H1 (cell line): ENCODE results near the gene KLHDC4. TPM values are rescaled to one million over a fixed set of nuclear protein-coding genes. Genes with fewer than 3 reads are reported as not detected.

Experiments
- CTBP2 ChIP-seq: IDR thresholded peaks from 2 replicates; pipeline ENCODE4 v1.7.0; 2011; ENCODE audit warnings: borderline replicate concordance, mild to moderate bottlenecking, moderate library complexity, mixed read lengths, low read length; ENCODE audit not compliant: insufficient read depth, insufficient read length
- HDAC6 ChIP-seq: IDR thresholded peaks from one replicate; pipeline ENCODE4 v1.7.1; 2012; ENCODE audit warnings: low read depth, mild to moderate bottlenecking, inconsistent platforms, low read length, moderate library complexity
- KDM4A ChIP-seq: IDR thresholded peaks from one replicate; pipeline ENCODE4 v1.7.1; 2012; ENCODE audit warnings: low read depth, mild to moderate bottlenecking, moderate library complexity, low read length, inconsistent platforms; ENCODE audit not compliant: severe bottlenecking
- SIRT6 ChIP-seq: IDR thresholded peaks from one replicate; pipeline ENCODE4 v1.7.1; 2012; ENCODE audit warnings: low read length, inconsistent platforms
- SRF ChIP-seq: IDR thresholded peaks from 2 replicates; pipeline ENCODE4 v1.6.1; 2011; ENCODE audit warnings: mild to moderate bottlenecking, low read depth, low read length, moderate library complexity
- polyA plus RNA-seq, 7 experiments: library from polyadenylated mRNA; depleted of rRNA in 3 of 7; stranded (reverse) in 5 of 7; unstranded in 2 of 7; fragments of >200 nt in 5 of 7; fragments of 200-250 nt in 2 of 7; gene quantifications; 1 replicate in 5 of 7; 2 replicates in 1 of 7; 4 replicates in 1 of 7; pipeline versions ENCODE4 v1.2.1 to v1.2.3, GENCODE V29; 2011 to 2013; ENCODE audit warnings: missing spikeins in 2 of 7, mixed read lengths in 2 of 7
- total RNA-seq: library from RNA; stranded (reverse); fragmentation: NEBNext Ultra II Directional; extraction: Animal tissue kit (Norgen Biotek cat#: 25700); gene quantifications from 2 replicates; pipeline ENCODE4 v1.2.1, GENCODE V29; 2021

KLHDC4 gene
- total and polyA plus RNA-seq, 2 of the 8 experiments (the other 6 are each of a cell fraction or from before 2014, with no cell fraction given) = 23.7 to 63.9 TPM

DNA sequence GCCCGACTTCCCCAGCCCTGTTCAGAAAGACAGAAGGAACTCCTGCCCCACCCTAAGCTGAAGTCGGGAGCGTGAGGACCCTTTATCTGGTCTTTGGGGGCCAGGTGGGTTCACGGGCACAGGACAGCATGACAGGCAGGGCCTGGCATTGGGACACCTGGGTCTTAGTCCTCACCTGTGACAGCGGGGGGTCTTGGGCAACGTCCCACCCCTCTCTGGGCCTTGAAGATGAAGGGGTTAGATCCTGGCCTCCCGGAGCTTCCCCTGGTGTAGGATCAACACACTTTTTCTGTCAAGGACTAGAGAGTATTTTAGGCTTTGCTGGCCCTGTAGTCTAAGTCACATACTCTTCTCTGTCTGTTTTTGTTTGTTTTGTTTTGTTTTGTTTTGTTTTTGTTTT, 98.3 kb downstream of the KLHDC4 start (continued):
- TF ChIP-seq CTBP2 (no peak), KDM4A (no peak), SIRT6 (no peak), SRF (no peak), HDAC6 (no peak)
- TF ChIP-seq, all 59 proteins: peak for 0
